H1 (cell line): ENCODE results near the gene CMTM2. TPM values are rescaled to one million over a fixed set of nuclear protein-coding genes. Genes with fewer than 3 reads are reported as not detected.

Experiments used
- ATF3 ChIP-seq: IDR thresholded peaks from 2 replicates; pipeline ENCODE4 v1.6.1; 2011; ENCODE audit warnings: low read depth, mild to moderate bottlenecking, low read length; ENCODE audit not compliant: insufficient read depth
- CBX5 ChIP-seq: fragments of 300-800, 300-1000 bp; sonication (generic); IDR thresholded peaks from 2 replicates; pipeline ENCODE4 v1.7.1; 2016; ENCODE audit warnings: antibody characterized with exemption, low read length, low read depth
- CEBPB ChIP-seq: IDR thresholded peaks from 2 replicates; pipeline ENCODE4 v1.6.1; 2012; ENCODE audit warnings: low read depth, low read length
- CHD7 ChIP-seq: fragments of 300-600 bp; sonication (generic); IDR thresholded peaks from 2 replicates; pipeline ENCODE4 v1.7.1; 2012; ENCODE audit warnings: low read length, moderate library complexity, mild to moderate bottlenecking, inconsistent platforms; ENCODE audit not compliant: insufficient replicate concordance
- EZH2 ChIP-seq: fragments of 200-600 bp; sonication (generic); IDR thresholded peaks from 2 replicates; pipeline ENCODE4 v1.7.1; 2012; ENCODE audit warnings: low read depth, mild to moderate bottlenecking, moderate library complexity, low read length, inconsistent platforms; ENCODE audit not compliant: severe bottlenecking
- KDM1A ChIP-seq: fragments of 200-600, 300-600 bp; sonication (generic); IDR thresholded peaks from 2 replicates; pipeline ENCODE4 v1.7.1; 2016; ENCODE audit warnings: mild to moderate bottlenecking, low read length, borderline replicate concordance
- NANOG ChIP-seq: IDR thresholded peaks from 2 replicates; pipeline ENCODE4 v1.6.1; 2011; ENCODE audit warnings: low read length, low read depth, mild to moderate bottlenecking, inconsistent platforms; ENCODE audit not compliant: insufficient read depth, poor library complexity, severe bottlenecking
- RBBP5 ChIP-seq: IDR thresholded peaks from 2 replicates; pipeline ENCODE4 v1.7.1; 2012; ENCODE audit warnings: low read depth, mild to moderate bottlenecking, inconsistent platforms, low read length, moderate library complexity, borderline replicate concordance
- RNF2 ChIP-seq: fragments of 200-900, 300-1000 bp; sonication (generic); IDR thresholded peaks from 2 replicates; pipeline ENCODE4 v1.7.1; 2016; ENCODE audit warnings: borderline replicate concordance, low read depth, mild to moderate bottlenecking, antibody characterized with exemption, low read length; ENCODE audit not compliant: poor library complexity, severe bottlenecking; ENCODE audit errors: missing control alignments
- TEAD4 ChIP-seq: IDR thresholded peaks from 2 replicates; pipeline ENCODE4 v1.6.1; 2012; ENCODE audit warnings: low read depth, low read length, inconsistent platforms, mixed read lengths
- polyA plus RNA-seq, 7 experiments: library from polyadenylated mRNA; depleted of rRNA in 3 of 7; stranded (reverse) in 5 of 7; unstranded in 2 of 7; fragments of >200 nt in 5 of 7; fragments of 200-250 nt in 2 of 7; gene quantifications; 1 replicate in 5 of 7; 2 replicates in 1 of 7; 4 replicates in 1 of 7; pipeline versions ENCODE4 v1.2.1 to v1.2.3, GENCODE V29; 2011 to 2013; ENCODE audit warnings: missing spikeins in 2 of 7, mixed read lengths in 2 of 7
- total RNA-seq: library from RNA; stranded (reverse); fragmentation: NEBNext Ultra II Directional; extraction: Animal tissue kit (Norgen Biotek cat#: 25700); gene quantifications from 2 replicates; pipeline ENCODE4 v1.2.1, GENCODE V29; 2021

CMTM2 gene
- total and polyA plus RNA-seq, 2 of the 8 experiments (the other 6 are each of a cell fraction or from before 2014, with no cell fraction given) = not detected

GRCh38 chr16:66616592-66616991, 37.3 kb downstream of the CMTM2 start (continued):
- TF ChIP-seq CHD7 (no peak), RNF2 (no peak), CBX5 (no peak), KDM1A (no peak), NANOG (no peak), EZH2 (no peak), ATF3 (no peak), CEBPB (no peak), TEAD4 (no peak), RBBP5 (no peak)
